Right cardiac atrium (tissue), 5 donors: ENCODE results near the gene HOXB3. TPM values are rescaled to one million over a fixed set of nuclear protein-coding genes. Genes with fewer than 3 reads are reported as not detected.

Experiments
- ATAC-seq, 2 donors: fragments of 200-7000 bp; cut with Tn5 transposase; one replicate each; pipeline versions ENCODE4 v1.8.0 to v1.9.1; 2020; ENCODE audit warnings: moderate library complexity in 2 of 2, mild to moderate bottlenecking in 1 of 2
- DNase-seq, 3 donors: peaks; one replicate each; pipeline ENCODE4 v3.0.0-alpha.2; 2020
- H3K27ac ChIP-seq: one replicate; pipeline ENCODE4 v1.5.1; 2013; ENCODE audit warnings: mild to moderate bottlenecking, low read length, control low read depth, moderate library complexity
- H3K27me3 ChIP-seq: one replicate; pipeline ENCODE4 v1.6.1; 2013; ENCODE audit not compliant: control insufficient read depth, insufficient read depth
- H3K4me1 ChIP-seq: one replicate; pipeline ENCODE4 v1.6.1; 2013; ENCODE audit warnings: low read length; ENCODE audit not compliant: control insufficient read depth, insufficient read depth
- H3K4me3 ChIP-seq: one replicate; pipeline ENCODE4 v1.5.1; 2013; ENCODE audit warnings: low read length, control low read depth
- H3K9me3 ChIP-seq: one replicate; pipeline ENCODE4 v1.6.1; 2013; ENCODE audit warnings: low read length; ENCODE audit not compliant: control insufficient read depth
- WGBS: extraction: QIAGEN DNeasy Blood & Tissue Kit; methylation state at CpG from one replicate; pipeline ENCODE4 v1.1.7; 2013; 5-methylcytosine and 5-hydroxymethylcytosine counted together
- intact Hi-C, 4 donors: fragments of 100-400 bp; cut with DNase I; formaldehyde crosslinking; loops; one replicate each; pipeline versions ENCODE4 v1.11.0 to v1.14.0; 2022 to 2023
- polyA plus RNA-seq: library from polyadenylated mRNA; stranded (reverse); fragments of 200-250 nt; gene quantifications from one replicate; pipeline ENCODE4 v1.2.3, GENCODE V29; 2013
- total RNA-seq, 4 donors: library from RNA; stranded (reverse); fragmentation: NEBNext Ultra II Directional; extraction: Animal tissue kit (Norgen Biotek cat#: 25700); gene quantifications; one replicate each; pipeline ENCODE4 v1.2.1, GENCODE V29; 2021
- donor health status: healthy with polysubstance abuse.
- donor health status: DM: no; HTN: yes; CAD: no.
- donor health status: DM: no; HTN: no; CAD: no.
- donor health status: DM: no; HTN: yes; CAD: no; lungs with severe emphysema.
- donor health status: DM: yes; HTN: yes; CAD: no.

HOXB3 gene
- total and polyA plus RNA-seq, 5 donors: 1.2 to 2.8 (median 2.3) TPM

DNA sequence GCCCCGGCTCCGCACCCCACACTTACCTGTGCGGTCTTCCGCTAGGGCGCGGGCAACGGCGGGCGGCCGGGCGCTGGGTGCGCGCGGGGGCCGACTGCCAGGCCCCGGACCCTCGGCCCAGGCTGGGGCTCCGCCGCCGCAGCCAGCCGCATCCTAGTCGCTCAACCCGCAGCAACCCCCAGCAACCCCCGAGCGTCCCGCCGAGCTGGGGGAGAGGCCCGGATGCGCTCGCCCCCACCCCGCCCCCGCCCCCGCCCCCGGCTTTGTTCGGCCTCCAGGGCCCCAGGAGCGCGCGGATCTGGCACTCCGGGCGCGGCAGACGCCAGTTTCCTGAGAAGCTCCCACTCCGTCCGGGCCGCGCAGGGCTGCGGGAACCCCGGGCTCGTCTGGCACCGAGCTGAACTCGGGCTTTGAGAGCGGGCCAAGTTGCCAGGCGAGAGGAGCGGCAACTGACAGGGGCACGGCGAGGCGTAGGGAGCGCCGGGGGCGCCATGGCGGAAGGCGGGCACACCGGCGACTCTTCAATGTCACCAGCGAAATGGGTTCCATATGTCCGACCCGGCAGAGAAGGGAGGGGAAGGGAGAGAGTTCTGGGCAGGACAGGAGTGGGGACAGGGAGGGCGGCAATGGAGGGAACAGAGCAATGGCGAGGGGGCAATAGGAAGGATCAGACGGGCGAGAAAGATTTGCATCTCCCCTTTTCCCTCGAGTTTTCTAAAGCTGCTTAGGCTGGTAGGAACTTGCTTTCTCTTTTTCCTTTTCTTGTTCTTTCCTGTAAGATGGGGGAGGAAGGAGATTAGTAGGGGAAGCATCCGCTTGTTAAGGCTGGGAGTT lies 25.6 kb downstream of the HOXB3 start:
- H3K27ac ChIP-seq: peak overlapping the region; percentile 1
- H3K4me1 ChIP-seq: peaks cover 6% of the 10 kb centered on the region
- DNase-seq (peak in 1 of 3 donors; percentile 59), ATAC-seq (peak; percentile 51 to 52)
- intact Hi-C loops: no loop called here
- no peaks in the 10 kb centered on the region for H3K27me3 ChIP-seq
- WGBS: 8% methylated on average over 73 of the region's 73 CpGs
- H3K4me3 ChIP-seq: peak overlapping the region; percentile 41
- H3K9me3 ChIP-seq: no peaks in the 10 kb centered on the region

DNA sequence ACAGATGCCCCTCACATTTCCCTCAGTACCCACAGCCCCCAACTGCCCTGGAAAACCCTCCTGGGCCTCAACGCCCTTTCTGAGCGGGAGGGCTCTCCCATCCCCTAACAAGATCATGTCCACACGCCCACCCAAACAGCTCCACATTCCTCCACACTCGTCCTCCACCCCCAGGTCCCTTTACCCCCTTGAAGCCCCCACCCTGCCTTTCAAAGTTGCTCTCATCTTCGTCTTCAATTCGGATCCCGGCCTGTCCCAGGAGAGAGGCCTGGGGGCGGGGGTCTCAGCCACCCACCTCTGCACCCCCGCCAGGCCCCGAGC lies 26.2 kb downstream of the HOXB3 start:
- no peak for DNase-seq
- peak overlapping the region; percentile 41 for H3K4me3 ChIP-seq
- no peak for ATAC-seq
- no peaks in the 10 kb centered on the region for H3K9me3 ChIP-seq
- H3K4me1 ChIP-seq: peaks cover 6% of the 10 kb centered on the region
- no peak overlapping the region for H3K27ac ChIP-seq
- intact Hi-C loops: no loop called here
- 23% methylated on average over 10 of the region's 10 CpGs for WGBS
- H3K27me3 ChIP-seq: no peaks in the 10 kb centered on the region

GRCh38 chr17:48563385-48563838 lies 26.6 kb downstream of the HOXB3 start:
- Histone ChIP-seq H3K4me1 (peaks cover 6% of the 10 kb centered on the region), H3K4me3 (no peak overlapping the region), H3K27ac (peak overlapping the region; percentile 10), H3K27me3 (no peaks in the 10 kb centered on the region), H3K9me3 (no peaks in the 10 kb centered on the region)
- DNase-seq (no peak), ATAC-seq (no peak)
- intact Hi-C loops: no loop called here
- WGBS: 70% methylated on average over 6 of the region's 6 CpGs

- peaks cover 6% of the 10 kb centered on the region for H3K4me1 ChIP-seq
- no peak overlapping the region for H3K4me3 ChIP-seq
- no peak overlapping the region for H3K27ac ChIP-seq
- DNase-seq (no peak), ATAC-seq (no peak)
- intact Hi-C loops: no loop called here
- no peaks in the 10 kb centered on the region for H3K27me3 ChIP-seq
- no peaks in the 10 kb centered on the region for H3K9me3 ChIP-seq
- 58% methylated on average over 5 of the region's 5 CpGs for WGBS
Observed at GRCh38 chr17:48562934-48563333, 27.1 kb downstream of the HOXB3 start.

DNA sequence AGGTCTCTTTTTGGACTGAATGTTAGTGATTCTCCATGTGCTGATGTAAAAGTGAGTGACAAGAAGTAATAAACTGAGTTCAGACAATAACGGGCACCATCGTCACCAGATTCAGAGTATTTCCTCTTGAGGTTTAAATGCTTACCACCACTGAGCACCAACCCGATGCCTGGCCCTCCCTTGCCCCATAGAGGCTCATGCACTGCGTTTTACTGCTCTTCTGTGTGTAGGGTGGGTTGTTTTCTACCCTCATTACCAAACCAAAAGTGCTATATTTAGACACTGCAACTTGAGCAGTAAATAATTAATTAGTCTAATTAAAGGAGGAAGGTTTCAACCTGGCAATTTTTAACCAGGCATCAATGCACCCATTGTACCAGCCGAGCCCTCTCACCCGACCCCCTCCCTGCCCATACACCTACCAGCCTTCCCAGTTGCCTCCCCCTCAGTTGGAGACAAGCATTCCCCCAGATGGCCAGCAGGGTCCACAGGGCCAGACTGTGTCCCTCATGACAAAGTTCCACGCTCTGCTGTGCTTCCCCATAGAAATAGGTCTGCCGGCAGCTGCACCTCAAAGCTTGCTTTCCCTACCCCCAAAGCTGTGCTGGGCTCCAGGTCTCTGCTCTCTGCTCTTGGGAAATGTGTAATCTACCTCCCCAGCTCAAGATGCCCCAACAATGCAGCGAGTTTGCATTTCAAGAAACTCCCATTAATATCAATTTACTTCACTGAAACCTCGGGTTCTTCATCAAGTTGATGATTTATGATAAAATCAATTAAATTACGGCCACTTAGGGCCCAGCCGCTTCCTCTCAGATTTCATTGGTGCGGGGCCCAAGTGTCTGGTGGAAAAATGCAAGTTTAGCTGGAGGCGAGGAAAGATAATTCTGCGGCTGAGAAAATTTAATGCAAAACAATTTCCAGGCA lies 27.9 kb downstream of the HOXB3 start:
- DNase-seq: no peak
- Histone ChIP-seq H3K4me1 (peaks cover 4% of the 10 kb centered on the region), H3K4me3 (no peak overlapping the region), H3K9me3 (no peaks in the 10 kb centered on the region), H3K27ac (no peak overlapping the region), H3K27me3 (no peaks in the 10 kb centered on the region)
- intact Hi-C loops: no loop called here
- 67% methylated on average over 15 of the region's 15 CpGs for WGBS
- no peak for ATAC-seq

GRCh38 chr17:48559840-48560817 lies 29.9 kb downstream of the HOXB3 start:
- H3K27me3 ChIP-seq: no peaks in the 10 kb centered on the region
- no peak for DNase-seq
- peaks cover 1% of the 10 kb centered on the region for H3K4me1 ChIP-seq
- intact Hi-C loops: no loop called here
- 60% methylated on average over 14 of the region's 14 CpGs for WGBS
- ATAC-seq: no peak
- no peak overlapping the region for H3K4me3 ChIP-seq
- no peak overlapping the region for H3K27ac ChIP-seq
- no peaks in the 10 kb centered on the region for H3K9me3 ChIP-seq

- H3K4me1 ChIP-seq: peaks cover 1% of the 10 kb centered on the region
- no peak overlapping the region for H3K27ac ChIP-seq
- 66% methylated on average over 16 of the region's 16 CpGs for WGBS
Observed at GRCh38 chr17:48559122-48559839, 30.8 kb downstream of the HOXB3 start.

GRCh38 chr17:48558831-48559121 lies 31.3 kb downstream of the HOXB3 start:
- H3K4me3 ChIP-seq: no peak overlapping the region
- DNase-seq (no peak), ATAC-seq (no peak)
- 63% methylated on average over 2 of the region's 2 CpGs for WGBS
- intact Hi-C loops: no loop called here
- H3K4me1 ChIP-seq: peaks cover 1% of the 10 kb centered on the region
- no peak overlapping the region for H3K27ac ChIP-seq
- H3K9me3 ChIP-seq: no peaks in the 10 kb centered on the region
- H3K27me3 ChIP-seq: no peaks in the 10 kb centered on the region

More at GRCh38 chr17:48559122-48559839, 30.8 kb downstream of the HOXB3 start:
- H3K27me3 ChIP-seq: no peaks in the 10 kb centered on the region
- intact Hi-C loops: no loop called here
- H3K4me3 ChIP-seq: no peak overlapping the region
- ATAC-seq (no peak), DNase-seq (no peak)
- no peaks in the 10 kb centered on the region for H3K9me3 ChIP-seq

DNA sequence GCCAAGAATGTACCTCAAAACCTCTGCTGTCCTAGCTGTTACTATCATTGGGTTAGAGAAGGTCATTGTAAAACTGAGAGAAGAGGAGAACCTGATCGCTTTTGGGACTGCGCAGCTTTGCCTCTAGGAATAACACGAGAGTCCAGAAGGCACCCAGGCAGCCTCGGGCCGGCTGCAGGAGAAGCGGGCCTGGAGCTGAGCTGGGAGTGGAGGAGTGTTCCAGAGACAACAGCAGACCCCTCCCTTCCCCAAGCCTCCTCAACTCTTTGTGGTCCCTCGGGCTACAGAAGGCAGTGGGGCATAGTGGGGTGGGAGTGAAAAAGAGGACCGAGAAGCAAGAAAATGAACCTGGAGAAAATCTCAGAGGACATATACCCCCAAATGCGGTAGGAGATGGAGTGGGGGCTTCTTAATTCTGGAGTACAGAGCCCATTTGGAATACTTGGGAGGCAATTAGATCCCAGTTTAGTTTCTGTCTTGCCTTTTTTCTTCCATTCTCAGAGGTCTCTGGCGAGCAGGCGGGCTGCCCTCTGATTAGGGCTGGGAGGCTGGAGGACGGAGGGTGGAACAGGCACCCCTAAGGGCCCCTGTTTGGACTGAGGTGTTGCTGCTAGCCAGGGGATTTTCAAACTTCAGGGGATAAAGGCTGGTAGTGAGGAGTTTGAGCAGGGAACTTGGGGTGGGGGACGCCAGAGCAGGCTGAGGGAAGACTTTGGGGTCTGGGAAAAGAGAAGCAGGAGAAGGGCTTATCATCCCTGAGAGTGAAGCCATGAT lies 31.8 kb downstream of the HOXB3 start:
- Histone ChIP-seq H3K9me3 (no peaks in the 10 kb centered on the region), H3K4me1 (peaks cover 1% of the 10 kb centered on the region), H3K27me3 (no peaks in the 10 kb centered on the region), H3K27ac (no peak overlapping the region), H3K4me3 (no peak overlapping the region)
- intact Hi-C loops: no loop called here
- WGBS: 69% methylated on average over 13 of the region's 13 CpGs
- DNase-seq (no peak), ATAC-seq (no peak)
